K562 (cell line): Measurements from ENCODE around the gene GUCY1A1. TPM values are rescaled to one million over a fixed set of nuclear protein-coding genes. Genes with fewer than 3 reads are reported as not detected.

Experiments
- ATAC-seq: fragments of 200-7000 bp; cut with Tn5 transposase; 3 replicates; pipeline ENCODE4 v1.9.1; 2020; ENCODE audit warnings: moderate library complexity
- BruUV-seq: library from RNA; stranded (reverse); fragments of 400-500 nt; replicated peaks from 2 replicates; lab custom pipeline; 2021; lab: Mats Ljungman, UMichigan
- CTCF ChIA-PET: fragments of 300-600 bp; formaldehyde crosslinking; extraction: SDS; loops from one replicate; lab custom pipeline; 2021; ENCODE audit warnings: low intra/inter-chr PET ratio; lab: Yijun Ruan, JAX
- POLR2A ChIA-PET: fragments of 300-600, 350-650 bp; sonication (Branson Sonifier 250); formaldehyde crosslinking; extraction: SDS; loops from one replicate; lab custom pipeline; 2021; ENCODE audit warnings: antibody characterized with exemption, inconsistent platforms; lab: Yijun Ruan, JAX
- DNase-seq, 4 experiments: peaks; one replicate each; pipeline versions ENCODE4 v3.0.0 to v3.0.0-alpha.2; 2011 to 2018; ENCODE audit warnings: low spot score in 3 of 4, mixed read lengths in 3 of 4; ENCODE audit errors: extremely low read depth in 1 of 4
- FAIRE-seq: peaks from 2 replicates; lab custom pipeline; 2011; peaks lifted over from hg19 to GRCh38; lab: Jason Lieb, UNC
- H2AFZ ChIP-seq: 2 replicates; pipeline ENCODE4 v1.6.0; 2011; ENCODE audit warnings: low read depth, low read length, control low read depth, inconsistent platforms
- H3K27ac ChIP-seq: fragments of 200-600 bp; 3 replicates; pipeline ENCODE4 v1.8.0; 2011; ENCODE audit warnings: low read depth, mild to moderate bottlenecking, control low read depth, inconsistent platforms, low read length, moderate library complexity, mixed read lengths; ENCODE audit errors: extremely low read depth
- H3K27me3 ChIP-seq, 2 experiments: fragments of 300-600 bp in 1 of 2; 2 replicates in 1 of 2; 3 replicates in 1 of 2; pipeline versions ENCODE4 v1.6.0 to v1.8.0; 2011; ENCODE audit warnings: inconsistent platforms in 2 of 2, low read length in 2 of 2, mild to moderate bottlenecking in 1 of 2, mixed read lengths in 1 of 2, moderate library complexity in 1 of 2; ENCODE audit not compliant: control insufficient read depth in 2 of 2, insufficient read depth in 2 of 2
- H3K36me3 ChIP-seq: fragments of 300-600 bp; 3 replicates; pipeline ENCODE4 v1.8.0; 2011; ENCODE audit warnings: mild to moderate bottlenecking, low read length, inconsistent platforms; ENCODE audit not compliant: control insufficient read depth, insufficient read depth
- H3K4me1 ChIP-seq, 2 experiments: fragments of 200-600 bp in 1 of 2; replicated peaks in 1 of 2; 2 replicates in 1 of 2; 3 replicates in 1 of 2; pipeline versions ENCODE4 v1.5.1 to v1.8.0; 2011; ENCODE audit warnings: inconsistent platforms in 2 of 2, low read length in 2 of 2, mild to moderate bottlenecking in 1 of 2, mixed read lengths in 1 of 2, moderate library complexity in 1 of 2; ENCODE audit not compliant: control insufficient read depth in 2 of 2, insufficient read depth in 2 of 2
- H3K4me2 ChIP-seq: 2 replicates; pipeline ENCODE4 v1.6.1; 2011; ENCODE audit warnings: low read length, control low read depth, inconsistent platforms, mixed read lengths; ENCODE audit not compliant: insufficient read depth
- H3K4me3 ChIP-seq: fragments of 200-600 bp; sonication (generic), shearing (Covaris generic); 2 replicates; pipeline ENCODE4 v1.5.1; 2016; ENCODE audit warnings: control low read depth, inconsistent platforms
- H3K79me2 ChIP-seq: fragments of 200-600 bp; 3 replicates; pipeline ENCODE4 v1.8.0; 2011; ENCODE audit warnings: low read length, inconsistent platforms; ENCODE audit not compliant: control insufficient read depth, insufficient read depth
- H3K9ac ChIP-seq, 2 experiments: 2 replicates each; pipeline versions ENCODE4 v1.6.0 to v1.6.1; 2011; ENCODE audit warnings: low read depth in 2 of 2, low read length in 2 of 2, control low read depth in 1 of 2, inconsistent platforms in 1 of 2, mild to moderate bottlenecking in 1 of 2, mixed read lengths in 1 of 2; ENCODE audit not compliant: insufficient read depth in 1 of 2
- H3K9me1 ChIP-seq: one replicate; pipeline ENCODE4 v1.6.0; 2011; ENCODE audit warnings: inconsistent platforms, mild to moderate bottlenecking, low read length, moderate library complexity; ENCODE audit not compliant: control insufficient read depth, insufficient read depth
- H3K9me3 ChIP-seq: replicated peaks from 2 replicates; pipeline ENCODE4 v1.5.1; 2011; ENCODE audit warnings: low read depth, low read length, inconsistent platforms; ENCODE audit not compliant: control insufficient read depth, insufficient read depth
- H4K20me1 ChIP-seq: replicated peaks from 2 replicates; pipeline ENCODE4 v1.6.1; 2011; ENCODE audit warnings: low read length, inconsistent platforms, mixed read lengths; ENCODE audit not compliant: control insufficient read depth, insufficient read depth
- HNRNPLL ChIP-seq: fragments of 200-400 bp; formaldehyde crosslinking; IDR thresholded peaks from 2 replicates; pipeline ENCODE4 v1.6.1; 2017; ENCODE audit warnings: low read length, low read depth, mild to moderate bottlenecking; ENCODE audit not compliant: poor library complexity, severe bottlenecking
- SNRNP70 ChIP-seq: fragments of 200-400 bp; formaldehyde crosslinking; optimal IDR thresholded peaks from 2 replicates; pipeline ENCODE3; 2017; ENCODE audit warnings: low read depth, low read length
- ZNF699 ChIP-seq: fragments of 250-450 bp; sonication (Bioruptor Pico); IDR thresholded peaks from 2 replicates; pipeline ENCODE4 v1.8.0; 2021; ENCODE audit warnings: mild to moderate bottlenecking, moderate library complexity; ENCODE audit not compliant: insufficient replicate concordance
- WGBS: fragments of 100-300 bp; shearing (Covaris generic); methylation state at CpG from one replicate; pipeline ENCODE4 v1.1.6; 2016; ENCODE audit warnings: low coverage, mixed read lengths; ENCODE audit not compliant: insufficient coverage; ENCODE audit errors: missing lambda C conversion rate; 5-methylcytosine and 5-hydroxymethylcytosine counted together
- in situ Hi-C: fragments of 300-500 bp; cut with MboI; formaldehyde crosslinking; loops from 4 replicates; pipeline ENCODE4 v1.15.0; 2018; ENCODE audit warnings: inconsistent platforms, mixed read lengths
- intact Hi-C: fragments of 100-400 bp; cut with micrococcal nuclease; formaldehyde crosslinking; loops from 2 replicates; pipeline ENCODE4 v1.14.2; 2022
- polyA plus RNA-seq, 8 experiments: library from polyadenylated mRNA; depleted of rRNA in 4 of 8; stranded (reverse) in 5 of 8; unstranded in 3 of 8; fragments of >200 nt; fragmentation: Nextera tagmentation in 2 of 8; fragmentation: Illumina TruSeq in 1 of 8; extraction: Ambion mirVana in 2 of 8; extraction: Trizol in 1 of 8; gene quantifications; 2 replicates each; pipeline versions ENCODE4 v1.2.1 to v1.2.3, GENCODE V29; 2011 to 2014; ENCODE audit warnings: inconsistent platforms in 1 of 8, missing spikeins in 1 of 8
- total RNA-seq, 7 experiments: library from RNA; depleted of rRNA in 6 of 7; stranded (reverse); fragments of >200 nt in 6 of 7; fragmentation: Illumina TruSeq in 2 of 7; extraction: Trizol in 2 of 7; gene quantifications; 2 replicates each; pipeline versions ENCODE4 v1.2.1 to v1.2.3, GENCODE V29; 2011 to 2021; ENCODE audit warnings: low replicate concordance in 1 of 7
- TF ChIP-seq, protein P1 (sequence below), 2 experiments: fragments of 150-350 bp in 1 of 2; IDR thresholded peaks; 2 replicates each; pipeline ENCODE4 v1.6.1; 2012 to 2016; ENCODE audit warnings: low read depth in 2 of 2, low read length in 2 of 2, mild to moderate bottlenecking in 1 of 2, moderate library complexity in 1 of 2

The GUCY1A1 gene
- total and polyA plus RNA-seq, 9 of the 15 experiments (the other 6 are each of a cell fraction or from before 2014, with no cell fraction given), result not detected

DNA sequence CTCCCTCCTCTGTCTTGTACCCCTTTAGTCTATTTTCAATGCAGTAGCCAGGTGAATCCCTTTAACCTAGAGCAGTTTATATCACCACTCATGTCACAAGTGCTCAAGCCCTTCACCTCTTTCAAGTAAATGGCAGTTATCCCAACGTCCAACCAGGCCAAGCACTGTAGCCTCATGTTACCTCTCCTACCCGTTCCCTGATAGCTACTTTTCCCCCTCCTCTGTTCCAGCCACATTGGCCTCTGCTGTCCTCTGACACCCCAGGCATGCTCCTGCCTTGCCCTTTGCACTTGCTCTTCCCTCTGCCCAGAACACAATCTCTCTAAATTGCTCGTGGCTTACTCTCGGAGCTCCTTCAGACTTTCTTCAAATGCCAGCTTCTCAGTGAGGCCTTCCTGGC lies 107.4 kb downstream of the GUCY1A1 start:
- no peaks in the 10 kb centered on the region for H3K4me1 ChIP-seq
- TF ChIP-seq HNRNPLL (no peak), SNRNP70 (no peak), ZNF699 (CRISPR knock-in tag) (no peak)
- TF ChIP-seq, protein P1, sequence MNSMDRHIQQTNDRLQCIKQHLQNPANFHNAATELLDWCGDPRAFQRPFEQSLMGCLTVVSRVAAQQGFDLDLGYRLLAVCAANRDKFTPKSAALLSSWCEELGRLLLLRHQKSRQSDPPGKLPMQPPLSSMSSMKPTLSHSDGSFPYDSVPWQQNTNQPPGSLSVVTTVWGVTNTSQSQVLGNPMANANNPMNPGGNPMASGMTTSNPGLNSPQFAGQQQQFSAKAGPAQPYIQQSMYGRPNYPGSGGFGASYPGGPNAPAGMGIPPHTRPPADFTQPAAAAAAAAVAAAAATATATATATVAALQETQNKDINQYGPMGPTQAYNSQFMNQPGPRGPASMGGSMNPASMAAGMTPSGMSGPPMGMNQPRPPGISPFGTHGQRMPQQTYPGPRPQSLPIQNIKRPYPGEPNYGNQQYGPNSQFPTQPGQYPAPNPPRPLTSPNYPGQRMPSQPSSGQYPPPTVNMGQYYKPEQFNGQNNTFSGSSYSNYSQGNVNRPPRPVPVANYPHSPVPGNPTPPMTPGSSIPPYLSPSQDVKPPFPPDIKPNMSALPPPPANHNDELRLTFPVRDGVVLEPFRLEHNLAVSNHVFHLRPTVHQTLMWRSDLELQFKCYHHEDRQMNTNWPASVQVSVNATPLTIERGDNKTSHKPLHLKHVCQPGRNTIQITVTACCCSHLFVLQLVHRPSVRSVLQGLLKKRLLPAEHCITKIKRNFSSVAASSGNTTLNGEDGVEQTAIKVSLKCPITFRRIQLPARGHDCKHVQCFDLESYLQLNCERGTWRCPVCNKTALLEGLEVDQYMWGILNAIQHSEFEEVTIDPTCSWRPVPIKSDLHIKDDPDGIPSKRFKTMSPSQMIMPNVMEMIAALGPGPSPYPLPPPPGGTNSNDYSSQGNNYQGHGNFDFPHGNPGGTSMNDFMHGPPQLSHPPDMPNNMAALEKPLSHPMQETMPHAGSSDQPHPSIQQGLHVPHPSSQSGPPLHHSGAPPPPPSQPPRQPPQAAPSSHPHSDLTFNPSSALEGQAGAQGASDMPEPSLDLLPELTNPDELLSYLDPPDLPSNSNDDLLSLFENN (IDR thresholded peaks at IDR 0.05; ENCODE audit: low read depth in 2 of 2, low read length in 2 of 2), result no peak
- BruUV-seq, result no TSS peak
- intact Hi-C loops (no loop called here), in situ Hi-C loops (no loop called here)
- H4K20me1 ChIP-seq, result no peaks in the 10 kb centered on the region
- 0% methylated on average over 4 of the region's 4 CpGs for WGBS
- no peak for DNase-seq
- CTCF ChIA-PET, result no interaction called here
- H3K9me1 ChIP-seq, result no peaks in the 10 kb centered on the region
- H3K27ac ChIP-seq, result no peak overlapping the region
- no peak overlapping the region for H3K4me2 ChIP-seq
- H2AFZ ChIP-seq, result no peak overlapping the region
- H3K79me2 ChIP-seq, result no peaks in the 10 kb centered on the region
- no peaks in the 10 kb centered on the region for H3K9me3 ChIP-seq
- no peak overlapping the region for H3K4me3 ChIP-seq
- no peak for ATAC-seq
- no peak for FAIRE-seq
- no peaks in the 10 kb centered on the region for H3K27me3 ChIP-seq
- H3K9ac ChIP-seq, result no peak overlapping the region
- POLR2A ChIA-PET, result no interaction called here
- no peaks in the 10 kb centered on the region for H3K36me3 ChIP-seq
